Body of pancreas (tissue), 4 donors: Measurements from ENCODE around the gene DNAJC6. TPM values are rescaled to one million over a fixed set of nuclear protein-coding genes. Genes with fewer than 3 reads are reported as not detected.
A peak's percentile ranks its signal among the peaks of the same experiment; 100 is the strongest.

Experiments used
- ATAC-seq: fragments of 150-250 bp; one replicate; pipeline ENCODE4 v1.9.1; 2016
- DNase-seq, 4 donors: peaks; one replicate each; pipeline ENCODE4 v3.0.0-alpha.2; 2019
- H3K27ac ChIP-seq, 4 donors: fragments of 200-600 bp; sonication (generic); 1 replicate in 3 of 4; 2 replicates in 1 of 4; pipeline versions ENCODE4 v1.5.1 to v1.6.1; 2016 to 2019; ENCODE audit warnings: mild to moderate bottlenecking in 1 of 4, mixed read lengths in 1 of 4, moderate library complexity in 1 of 4
- H3K27me3 ChIP-seq, 2 donors: fragments of 200-600 bp; sonication (generic); one replicate each; pipeline ENCODE4 v1.6.0; 2016; ENCODE audit warnings: mild to moderate bottlenecking in 1 of 2
- H3K36me3 ChIP-seq, 2 donors: fragments of 200-600 bp; sonication (generic); replicated peaks in 1 of 2; 2 replicates each; pipeline ENCODE4 v1.5.1; 2016; ENCODE audit warnings: low read depth in 2 of 2; ENCODE audit not compliant: insufficient read depth in 1 of 2
- H3K4me1 ChIP-seq: fragments of 200-600 bp; sonication (generic); one replicate; pipeline ENCODE4 v1.6.0; 2016
- H3K4me3 ChIP-seq, 2 donors: fragments of 200-600 bp; sonication (generic); 1 replicate in 1 of 2; 2 replicates in 1 of 2; pipeline ENCODE4 v1.5.1; 2016 to 2019
- H3K9me3 ChIP-seq, 3 donors: fragments of 200-600 bp; sonication (generic); 1 replicate in 2 of 3; 2 replicates in 1 of 3; pipeline ENCODE4 v1.5.1; 2016
- POLR2A ChIP-seq, 3 donors: fragments of 450-650 bp; IDR thresholded peaks; one replicate each; pipeline ENCODE4 v1.6.1; 2016; ENCODE audit warnings: antibody characterized with exemption in 3 of 3, mild to moderate bottlenecking in 2 of 3
- WGBS, 2 donors: methylation state at CpG; one replicate each; pipeline ENCODE4 v1.1.5; 2017; 5-methylcytosine and 5-hydroxymethylcytosine counted together
- intact Hi-C: fragments of 100-400 bp; cut with DNase I; formaldehyde crosslinking; loops from one replicate; pipeline ENCODE4 v1.15.1; 2023
- total RNA-seq, 2 donors: library from RNA; depleted of rRNA; stranded (reverse); fragments of >200 nt; gene quantifications; one replicate each; pipeline ENCODE4 v1.1.0, GENCODE V29; 2016
- TF ChIP-seq, protein P1 (sequence below), 7 experiments: fragments of 450-650 bp in 4 of 7; fragments of 200-600 bp in 3 of 7; sonication (generic) in 3 of 7; IDR thresholded peaks; one replicate each; pipeline ENCODE4 v1.5.1; 2016 to 2019; ENCODE audit warnings: antibody characterized with exemption in 7 of 7

DNAJC6 gene
- total RNA-seq, 2 donors from 2014 or later = 0.99 to 2.3 TPM

DNA sequence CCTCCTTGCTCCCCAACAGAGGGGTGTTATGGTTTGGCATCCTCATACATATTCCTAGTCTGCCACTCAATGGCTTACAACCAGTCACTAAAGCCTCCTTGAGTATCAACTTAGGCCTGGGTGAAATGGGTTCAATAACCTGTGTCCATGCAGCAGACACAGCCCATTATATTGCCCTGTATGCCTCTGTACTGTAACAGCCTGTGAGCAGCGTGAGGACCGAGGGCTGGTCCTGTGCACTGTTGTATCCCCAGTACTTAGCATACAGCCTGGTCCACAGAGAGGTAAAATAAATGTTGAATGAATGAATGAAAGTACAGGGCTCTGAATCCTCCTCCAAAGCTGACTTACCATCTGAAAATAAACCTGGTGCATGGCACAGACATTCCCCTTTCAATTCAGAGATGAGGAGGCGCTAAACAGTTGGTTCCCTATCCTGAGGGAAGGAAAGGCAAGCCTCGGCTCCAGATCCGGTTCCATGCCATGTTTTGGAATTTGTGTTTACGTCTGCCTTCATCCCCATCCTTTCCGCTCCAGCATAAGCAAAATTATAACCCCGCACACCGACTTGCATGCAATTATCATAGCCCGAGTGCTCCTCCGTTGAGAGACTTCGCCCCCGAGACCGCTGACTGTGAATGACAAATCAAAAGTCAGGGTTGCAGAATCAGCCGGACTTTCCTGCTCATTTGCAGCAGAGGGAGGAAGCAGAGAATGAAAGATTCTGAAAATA is 45.0 kb upstream of the DNAJC6 start:
- H3K4me1 ChIP-seq = peaks cover 13% of the 10 kb centered on the region
- intact Hi-C loops = no loop called here
- H3K27ac ChIP-seq = no peak overlapping the region
- H3K27me3 ChIP-seq = no peaks in the 10 kb centered on the region
- H3K36me3 ChIP-seq = no peaks in the 10 kb centered on the region
- TF ChIP-seq, protein P1, sequence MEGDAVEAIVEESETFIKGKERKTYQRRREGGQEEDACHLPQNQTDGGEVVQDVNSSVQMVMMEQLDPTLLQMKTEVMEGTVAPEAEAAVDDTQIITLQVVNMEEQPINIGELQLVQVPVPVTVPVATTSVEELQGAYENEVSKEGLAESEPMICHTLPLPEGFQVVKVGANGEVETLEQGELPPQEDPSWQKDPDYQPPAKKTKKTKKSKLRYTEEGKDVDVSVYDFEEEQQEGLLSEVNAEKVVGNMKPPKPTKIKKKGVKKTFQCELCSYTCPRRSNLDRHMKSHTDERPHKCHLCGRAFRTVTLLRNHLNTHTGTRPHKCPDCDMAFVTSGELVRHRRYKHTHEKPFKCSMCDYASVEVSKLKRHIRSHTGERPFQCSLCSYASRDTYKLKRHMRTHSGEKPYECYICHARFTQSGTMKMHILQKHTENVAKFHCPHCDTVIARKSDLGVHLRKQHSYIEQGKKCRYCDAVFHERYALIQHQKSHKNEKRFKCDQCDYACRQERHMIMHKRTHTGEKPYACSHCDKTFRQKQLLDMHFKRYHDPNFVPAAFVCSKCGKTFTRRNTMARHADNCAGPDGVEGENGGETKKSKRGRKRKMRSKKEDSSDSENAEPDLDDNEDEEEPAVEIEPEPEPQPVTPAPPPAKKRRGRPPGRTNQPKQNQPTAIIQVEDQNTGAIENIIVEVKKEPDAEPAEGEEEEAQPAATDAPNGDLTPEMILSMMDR (IDR thresholded peaks at IDR 0.05) = no peak
- no peak for TF ChIP-seq POLR2A (IDR thresholded peaks at IDR 0.05)
- no peak overlapping the region for H3K4me3 ChIP-seq
- H3K9me3 ChIP-seq = no peaks in the 10 kb centered on the region
- ATAC-seq (no peak), DNase-seq (peak in 1 of 4 donors; percentile 34)
- WGBS, 2 donors = 26 to 35% methylated on average over 15 of the region's 15 CpGs

DNA sequence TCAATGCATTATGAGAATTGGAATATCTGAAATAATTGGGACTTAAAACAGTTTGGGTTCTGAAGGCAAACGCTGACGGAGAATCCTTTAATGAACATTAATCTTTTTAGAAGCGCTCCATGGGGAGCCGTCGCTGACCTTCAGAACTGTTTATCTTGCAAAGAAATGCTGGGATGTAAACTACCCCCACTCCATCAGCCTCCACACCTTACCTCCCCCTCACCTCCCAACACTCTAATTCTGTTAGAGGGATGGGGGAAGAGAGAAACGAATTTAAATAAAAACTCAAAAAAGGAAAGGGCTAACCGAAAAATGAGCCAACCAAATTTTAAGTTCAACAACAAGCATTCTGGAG is 44.1 kb upstream of the DNAJC6 start:
- intact Hi-C loops = no loop called here
- 3 to 11% methylated on average over 7 of the region's 7 CpGs for WGBS, 2 donors
- no peak overlapping the region for H3K27ac ChIP-seq

DNA sequence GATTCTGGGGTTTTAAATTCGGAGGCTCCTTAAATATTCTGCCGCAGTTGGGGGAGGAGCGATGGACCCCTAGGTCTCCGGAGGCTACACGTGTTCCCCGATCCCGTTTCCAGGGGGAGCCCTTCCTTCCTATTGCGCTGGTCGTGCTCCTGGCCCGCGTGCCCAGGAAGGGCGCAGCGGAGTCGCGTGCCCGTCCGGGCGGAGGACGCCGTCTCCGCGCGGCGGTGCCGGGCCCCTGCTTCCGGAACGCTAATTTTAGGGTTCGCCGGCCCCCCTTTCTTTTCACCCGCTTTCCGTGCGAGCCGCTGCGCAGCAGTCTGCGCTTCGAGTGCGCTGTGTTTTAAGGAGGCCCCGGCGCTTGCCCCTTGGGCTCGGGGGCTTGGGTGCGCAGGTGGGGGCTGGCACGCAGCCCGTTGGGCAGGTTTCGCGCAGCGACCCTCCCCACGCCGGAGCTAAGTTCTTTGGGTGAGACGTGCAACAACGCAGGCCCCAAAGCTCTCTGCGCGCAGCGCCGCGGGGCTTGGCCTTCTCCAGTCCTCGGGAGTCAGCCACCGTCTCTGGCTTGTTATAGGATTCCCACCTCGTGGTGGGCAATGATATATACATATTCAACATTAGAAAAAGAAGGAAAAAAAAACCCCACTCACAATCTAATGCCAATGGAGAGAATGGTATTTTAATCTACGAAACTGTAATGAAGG is 43.5 kb upstream of the DNAJC6 start:
- H3K27ac ChIP-seq = no peak overlapping the region
- H3K4me1 ChIP-seq = peaks cover 13% of the 10 kb centered on the region
- ATAC-seq (peak; percentile 77), DNase-seq (peak; percentile 29 to 66 (median 46))
- no peaks in the 10 kb centered on the region for H3K36me3 ChIP-seq
- H3K4me3 ChIP-seq = peak overlapping the region in 1 of 2 donors; percentile 20
- H3K9me3 ChIP-seq = no peaks in the 10 kb centered on the region
- whole genome bisulfite sequencing, 2 donors = 5 to 13% methylated on average over 24 to 59 of the region's 59 CpGs
- intact Hi-C loops = no loop called here
- no peaks in the 10 kb centered on the region for H3K27me3 ChIP-seq
- peak in 2 of 3 donors; percentile 22 to 33 for TF ChIP-seq POLR2A (IDR thresholded peaks at IDR 0.05)
- TF ChIP-seq, protein P1 (IDR thresholded peaks at IDR 0.05) = peak in 3 of 7 experiments; percentile 10 to 32 (median 23)

More for the DNA sequence above, 44.1 kb upstream of the DNAJC6 start:
- Histone ChIP-seq H3K4me3 (no peak overlapping the region), H3K27me3 (no peaks in the 10 kb centered on the region), H3K4me1 (peaks cover 13% of the 10 kb centered on the region), H3K9me3 (no peaks in the 10 kb centered on the region), H3K36me3 (no peaks in the 10 kb centered on the region)
- ATAC-seq (no peak), DNase-seq (no peak)
- TF ChIP-seq, protein P1 (IDR thresholded peaks at IDR 0.05) = no peak
- TF ChIP-seq POLR2A (IDR thresholded peaks at IDR 0.05) = no peak

GRCh38 chr1:65266476-65266875 is 42.9 kb upstream of the DNAJC6 start:
- no peaks in the 10 kb centered on the region for H3K9me3 ChIP-seq
- peaks cover 13% of the 10 kb centered on the region for H3K4me1 ChIP-seq
- H3K36me3 ChIP-seq = no peaks in the 10 kb centered on the region
- no peaks in the 10 kb centered on the region for H3K27me3 ChIP-seq
- no peak overlapping the region for H3K27ac ChIP-seq
- H3K4me3 ChIP-seq = no peak overlapping the region
- DNase-seq (no peak), ATAC-seq (peak; percentile 23)
- 6 to 11% methylated on average over 1 of the region's 1 CpG for WGBS, 2 donors
- TF ChIP-seq, protein P1 (IDR thresholded peaks at IDR 0.05) = no peak
- TF ChIP-seq POLR2A (IDR thresholded peaks at IDR 0.05) = no peak
- intact Hi-C loops = no loop called here
